ENCODE measurements around the gene DPH2. TPM values are rescaled to one million over a fixed set of nuclear protein-coding genes. Genes with fewer than 3 reads are reported as not detected.

Gene DPH2
- polyA plus RNA-seq, 3 donors: 13.0 to 23.6 (median 14.1) TPM

DNA sequence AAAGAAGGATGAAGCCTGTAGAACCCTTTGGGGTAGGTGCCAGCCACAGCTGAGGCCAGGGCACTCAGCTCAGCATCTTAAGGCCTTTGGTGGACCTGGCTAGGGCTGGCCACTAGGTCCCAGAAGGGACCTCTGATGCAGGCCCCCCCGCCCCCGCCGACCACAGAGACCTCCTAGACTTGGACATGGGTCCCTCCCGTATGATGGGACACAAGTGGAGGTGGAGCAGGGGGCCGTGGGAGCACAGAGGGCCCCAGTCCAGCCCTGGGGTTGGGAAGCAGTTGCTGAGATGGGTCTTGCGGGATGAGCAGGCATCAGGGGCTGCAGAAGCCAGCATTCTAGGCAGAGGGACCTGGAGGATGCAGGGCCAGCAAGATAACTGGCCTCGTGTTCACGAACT, 12.4 kb downstream of the DPH2 start:
- intact Hi-C loops (cut with micrococcal nuclease): no loop called here
- H3K4me3 ChIP-seq (replicated peaks in 1 of 3; ENCODE audit: low read depth in 2 of 3, low read length in 3 of 3): no peak overlapping the region
- H3K27ac Mint-ChIP-seq: peak overlapping the region in 3 of 7 donors; percentile 9 to 83 (median 16)
- TF ChIP-seq CTCF (IDR thresholded peaks at IDR 0.05): no peak
- H3K4me1 Mint-ChIP-seq: peaks cover 46% of the 10 kb centered on the region
- H3K79me2 ChIP-seq (ENCODE audit: insufficient read depth, low read length): peaks cover 10% of the 10 kb centered on the region
- no peaks in the 10 kb centered on the region for H3K9me3 ChIP-seq (replicated peaks in 1 of 2; ENCODE audit: control insufficient read depth in 1 of 2, insufficient read depth in 1 of 2, low read length in 2 of 2)
- peaks cover 21% of the 10 kb centered on the region for H4K20me1 ChIP-seq (ENCODE audit: insufficient read depth, low read length)
- peaks cover 6 to 11% of the 10 kb centered on the region in 2 donors for H3K36me3 ChIP-seq (replicated peaks in 1 of 2; ENCODE audit: control insufficient read depth in 1 of 2, insufficient read depth in 2 of 2, low read length in 2 of 2)
- H3K27me3 ChIP-seq (ENCODE audit: control insufficient read depth in 2 of 2, insufficient read depth in 2 of 2, low read length in 2 of 2): no peaks in the 10 kb centered on the region
- peaks cover 16 to 20% of the 10 kb centered on the region in 2 donors for H3K36me3 Mint-ChIP-seq
- no peak overlapping the region for H3K9ac ChIP-seq (ENCODE audit: insufficient read depth, low read length, poor library complexity, severe bottlenecking)
- peaks cover 1 to 6% (median 4%) of the 10 kb centered on the region in 3 donors for H3K27me3 Mint-ChIP-seq (ENCODE audit: low read depth in 3 of 3)
- no peak overlapping the region for H3K27ac ChIP-seq (ENCODE audit: low read depth in 1 of 2, low read length in 2 of 2)
- H3K4me1 ChIP-seq (ENCODE audit: control insufficient read depth in 1 of 2, insufficient read depth in 2 of 2, low read length in 2 of 2): peaks cover 31 to 47% of the 10 kb centered on the region in 2 donors
- peak overlapping the region in 1 of 2 donors; percentile 11 for H3K4me3 Mint-ChIP-seq
- H2AFZ ChIP-seq (ENCODE audit: insufficient read depth, low read depth, low read length, poor library complexity, severe bottlenecking): no peak overlapping the region
- no peak overlapping the region for H3K4me2 ChIP-seq (replicated peaks; ENCODE audit: extremely low read depth, low read length, poor library complexity, severe bottlenecking)
- no peak for DNase-seq
- 88% methylated on average over 8 of the region's 8 CpGs for WGBS (ENCODE audit: insufficient coverage)
- H3K9me3 Mint-ChIP-seq: peaks cover 0 to 2% (median 0%) of the 10 kb centered on the region in 7 donors

- H3K4me1 ChIP-seq (ENCODE audit: control insufficient read depth in 1 of 2, insufficient read depth in 2 of 2, low read length in 2 of 2): peaks cover 26 to 41% of the 10 kb centered on the region in 2 donors
- H3K4me3 ChIP-seq (replicated peaks in 1 of 3; ENCODE audit: low read depth in 2 of 3, low read length in 3 of 3): no peak overlapping the region
- H4K20me1 ChIP-seq (ENCODE audit: insufficient read depth, low read length): peaks cover 15% of the 10 kb centered on the region
- no peaks in the 10 kb centered on the region for H3K27me3 ChIP-seq (ENCODE audit: control insufficient read depth in 2 of 2, insufficient read depth in 2 of 2, low read length in 2 of 2)
- H3K9me3 Mint-ChIP-seq: peaks cover 0 to 2% (median 0%) of the 10 kb centered on the region in 7 donors
- H2AFZ ChIP-seq (ENCODE audit: insufficient read depth, low read depth, low read length, poor library complexity, severe bottlenecking): peak overlapping the region; percentile 52
- H3K4me1 Mint-ChIP-seq: peaks cover 40% of the 10 kb centered on the region
- H3K9me3 ChIP-seq (replicated peaks in 1 of 2; ENCODE audit: control insufficient read depth in 1 of 2, insufficient read depth in 1 of 2, low read length in 2 of 2): no peaks in the 10 kb centered on the region
- H3K36me3 Mint-ChIP-seq: peaks cover 10 to 14% of the 10 kb centered on the region in 2 donors
- intact Hi-C loops (cut with micrococcal nuclease): no loop called here
- peak overlapping the region; percentile 11 to 57 for H3K4me3 Mint-ChIP-seq
- H3K27me3 Mint-ChIP-seq (ENCODE audit: low read depth in 3 of 3): peaks cover 1 to 6% (median 4%) of the 10 kb centered on the region in 3 donors
- WGBS (ENCODE audit: insufficient coverage): 25% methylated on average over 15 of the region's 15 CpGs
- H3K79me2 ChIP-seq (ENCODE audit: insufficient read depth, low read length): peaks cover 5% of the 10 kb centered on the region
- H3K27ac ChIP-seq (ENCODE audit: low read depth in 1 of 2, low read length in 2 of 2): no peak overlapping the region
- peaks cover 0 to 6% of the 10 kb centered on the region in 2 donors for H3K36me3 ChIP-seq (replicated peaks in 1 of 2; ENCODE audit: control insufficient read depth in 1 of 2, insufficient read depth in 2 of 2, low read length in 2 of 2)
- no peak overlapping the region for H3K9ac ChIP-seq (ENCODE audit: insufficient read depth, low read length, poor library complexity, severe bottlenecking)
- peak; percentile 70 to 79 (median 76) for DNase-seq
- no peak for TF ChIP-seq CTCF (IDR thresholded peaks at IDR 0.05)
- peak overlapping the region; percentile 41 for H3K4me2 ChIP-seq (replicated peaks; ENCODE audit: extremely low read depth, low read length, poor library complexity, severe bottlenecking)
- peak overlapping the region in 5 of 7 donors; percentile 9 to 89 (median 78) for H3K27ac Mint-ChIP-seq
These were observed 13.0 kb downstream of the DPH2 start for GRCh38 chr1:43982808-43983207.
